SK-N-SH treated with all-trans-retinoic acid at 6 μM for 48 hours (cell line): ENCODE measurements around the gene ADGRB3.

ENCODE experiments used
- CREB5 ChIP-seq: fragments of 250-450 bp; sonication (Bioruptor Pico); IDR thresholded peaks from 2 replicates; pipeline ENCODE4 v1.5.1; 2020; ENCODE audit warnings: low read depth, mild to moderate bottlenecking, moderate library complexity
- CSRNP3 ChIP-seq: fragments of 250-450 bp; sonication (Bioruptor Pico); IDR thresholded peaks from 2 replicates; pipeline ENCODE4 v1.5.1; 2021; ENCODE audit warnings: mild to moderate bottlenecking, moderate library complexity
- PPARA ChIP-seq: fragments of 250-450 bp; sonication (Bioruptor Pico); IDR thresholded peaks from 2 replicates; pipeline ENCODE4 v1.5.0; 2020; ENCODE audit warnings: mild to moderate bottlenecking, borderline replicate concordance
- RARB ChIP-seq: fragments of 250-450 bp; sonication (Bioruptor Pico); IDR thresholded peaks from 2 replicates; pipeline ENCODE4 v1.8.0; 2021; ENCODE audit warnings: mild to moderate bottlenecking, moderate library complexity
- TOX ChIP-seq: fragments of 250-450 bp; sonication (Bioruptor Pico); IDR thresholded peaks from 2 replicates; pipeline ENCODE4 v1.8.0; 2021; ENCODE audit warnings: mild to moderate bottlenecking, moderate library complexity, borderline replicate concordance
- ZFP30 ChIP-seq: fragments of 450-650 bp; formaldehyde crosslinking; IDR thresholded peaks from 2 replicates; pipeline ENCODE4 v1.5.0; 2022; ENCODE audit warnings: mild to moderate bottlenecking, moderate library complexity
- ZNF8 ChIP-seq: fragments of 450-650 bp; formaldehyde crosslinking; IDR thresholded peaks from 2 replicates; pipeline ENCODE4 v1.5.0; 2020; ENCODE audit warnings: mild to moderate bottlenecking, moderate library complexity

- TF ChIP-seq RARB (CRISPR knock-in tag) (no peak), CSRNP3 (no peak), TOX (CRISPR knock-in tag) (no peak), PPARA (CRISPR knock-in tag) (no peak), ZNF8 (CRISPR knock-in tag) (no peak), ZFP30 (no peak), CREB5 (CRISPR knock-in tag) (no peak)
Observed at GRCh38 chr6:68740828-68741500, 105.9 kb downstream of the ADGRB3 start.
